ENCODE results near the gene USP6.

The USP6 gene

GRCh38 chr17:5200360-5200759, 84.5 kb downstream of the USP6 start:
- H3K9me3 ChIP-seq (ENCODE audit: control insufficient read depth, low read length): no peaks in the 10 kb centered on the region
- H3K27me3 ChIP-seq (ENCODE audit: control insufficient read depth in 1 of 2, insufficient read depth in 1 of 2, low read length in 2 of 2): no peaks in the 10 kb centered on the region
- peaks cover 15% of the 10 kb centered on the region for H3K79me1 ChIP-seq (replicated peaks; ENCODE audit: low read length, poor library complexity, severe bottlenecking)
- no peak overlapping the region for H3K27ac ChIP-seq (ENCODE audit: low read length, poor library complexity, severe bottlenecking)
- H2BK120ac ChIP-seq (ENCODE audit: low read depth, low read length): no peak overlapping the region
- no peak overlapping the region for H3K9ac ChIP-seq (ENCODE audit: low read length)
- H3K4ac ChIP-seq (ENCODE audit: low read depth in 1 of 2, low read length in 2 of 2): no peak overlapping the region
- no peak overlapping the region for H2BK15ac ChIP-seq (ENCODE audit: low read depth, poor library complexity, severe bottlenecking)
- no peak overlapping the region for H3K14ac ChIP-seq (ENCODE audit: low read length in 2 of 2)
- no peak overlapping the region for H3K4me3 ChIP-seq (ENCODE audit: insufficient read depth in 1 of 2, low read depth in 1 of 2, low read length in 2 of 2)
- H2AFZ ChIP-seq (ENCODE audit: low read depth, low read length): no peak overlapping the region
- H2BK12ac ChIP-seq (ENCODE audit: low read length in 2 of 2): no peak overlapping the region
- peaks cover 2% of the 10 kb centered on the region for H3K4me1 ChIP-seq (ENCODE audit: control insufficient read depth, insufficient read depth, low read depth, low read length)
- DNase-seq: no peak
- no peak overlapping the region for H3K23ac ChIP-seq (ENCODE audit: low read length in 2 of 2)
- H4K8ac ChIP-seq (ENCODE audit: low read length): no peak overlapping the region
- no peak overlapping the region for H3K4me2 ChIP-seq (ENCODE audit: low read length, poor library complexity, severe bottlenecking)
- no peak overlapping the region for H4K91ac ChIP-seq (ENCODE audit: low read length)
- peaks cover 5% of the 10 kb centered on the region in 2 experiments for H3K36me3 ChIP-seq (ENCODE audit: control insufficient read depth in 1 of 2, insufficient read depth in 2 of 2, low read depth in 1 of 2, low read length in 2 of 2)
- no peak overlapping the region for H2BK5ac ChIP-seq (ENCODE audit: low read depth, low read length, poor library complexity, severe bottlenecking)
- H2AK5ac ChIP-seq (ENCODE audit: low read length, severe bottlenecking): no peak overlapping the region
- no CpG with 5 or more reads among the region's 2 CpGs for WGBS
- no peak overlapping the region for H3K18ac ChIP-seq (ENCODE audit: low read depth in 1 of 2, low read length in 2 of 2)

- no peak overlapping the region for H3K4me3 ChIP-seq (ENCODE audit: insufficient read depth in 1 of 2, low read depth in 1 of 2, low read length in 2 of 2)
- no peak overlapping the region for H3K18ac ChIP-seq (ENCODE audit: low read depth in 1 of 2, low read length in 2 of 2)
- 92% methylated on average over 6 of the region's 8 CpGs for WGBS
- H3K27ac ChIP-seq (ENCODE audit: low read length, poor library complexity, severe bottlenecking): no peak overlapping the region
- no peak overlapping the region for H3K4me2 ChIP-seq (ENCODE audit: low read length, poor library complexity, severe bottlenecking)
- DNase-seq: no peak
- H3K23ac ChIP-seq (ENCODE audit: low read length in 2 of 2): no peak overlapping the region
- H3K4ac ChIP-seq (ENCODE audit: low read depth in 1 of 2, low read length in 2 of 2): no peak overlapping the region
- peaks cover under 1 to 5% of the 10 kb centered on the region in 2 experiments for H3K36me3 ChIP-seq (ENCODE audit: control insufficient read depth in 1 of 2, insufficient read depth in 2 of 2, low read depth in 1 of 2, low read length in 2 of 2)
- peaks cover 13% of the 10 kb centered on the region for H3K79me1 ChIP-seq (replicated peaks; ENCODE audit: low read length, poor library complexity, severe bottlenecking)
- no peak overlapping the region for H2AK5ac ChIP-seq (ENCODE audit: low read length, severe bottlenecking)
- H3K9me3 ChIP-seq (ENCODE audit: control insufficient read depth, low read length): no peaks in the 10 kb centered on the region
- no peak overlapping the region for H2BK15ac ChIP-seq (ENCODE audit: low read depth, poor library complexity, severe bottlenecking)
- no peak overlapping the region for H2AFZ ChIP-seq (ENCODE audit: low read depth, low read length)
- no peak overlapping the region for H4K91ac ChIP-seq (ENCODE audit: low read length)
- H3K14ac ChIP-seq (ENCODE audit: low read length in 2 of 2): no peak overlapping the region
- H3K27me3 ChIP-seq (ENCODE audit: control insufficient read depth in 1 of 2, insufficient read depth in 1 of 2, low read length in 2 of 2): no peaks in the 10 kb centered on the region
- H2BK12ac ChIP-seq (ENCODE audit: low read length in 2 of 2): no peak overlapping the region
- H3K4me1 ChIP-seq (ENCODE audit: control insufficient read depth, insufficient read depth, low read depth, low read length): peaks cover 2% of the 10 kb centered on the region
- no peak overlapping the region for H2BK120ac ChIP-seq (ENCODE audit: low read depth, low read length)
- no peak overlapping the region for H3K9ac ChIP-seq (ENCODE audit: low read length)
- H2BK5ac ChIP-seq (ENCODE audit: low read depth, low read length, poor library complexity, severe bottlenecking): no peak overlapping the region
- no peak overlapping the region for H4K8ac ChIP-seq (ENCODE audit: low read length)
Measured at GRCh38 chr17:5201011-5201410, 85.2 kb downstream of the USP6 start.

DNA sequence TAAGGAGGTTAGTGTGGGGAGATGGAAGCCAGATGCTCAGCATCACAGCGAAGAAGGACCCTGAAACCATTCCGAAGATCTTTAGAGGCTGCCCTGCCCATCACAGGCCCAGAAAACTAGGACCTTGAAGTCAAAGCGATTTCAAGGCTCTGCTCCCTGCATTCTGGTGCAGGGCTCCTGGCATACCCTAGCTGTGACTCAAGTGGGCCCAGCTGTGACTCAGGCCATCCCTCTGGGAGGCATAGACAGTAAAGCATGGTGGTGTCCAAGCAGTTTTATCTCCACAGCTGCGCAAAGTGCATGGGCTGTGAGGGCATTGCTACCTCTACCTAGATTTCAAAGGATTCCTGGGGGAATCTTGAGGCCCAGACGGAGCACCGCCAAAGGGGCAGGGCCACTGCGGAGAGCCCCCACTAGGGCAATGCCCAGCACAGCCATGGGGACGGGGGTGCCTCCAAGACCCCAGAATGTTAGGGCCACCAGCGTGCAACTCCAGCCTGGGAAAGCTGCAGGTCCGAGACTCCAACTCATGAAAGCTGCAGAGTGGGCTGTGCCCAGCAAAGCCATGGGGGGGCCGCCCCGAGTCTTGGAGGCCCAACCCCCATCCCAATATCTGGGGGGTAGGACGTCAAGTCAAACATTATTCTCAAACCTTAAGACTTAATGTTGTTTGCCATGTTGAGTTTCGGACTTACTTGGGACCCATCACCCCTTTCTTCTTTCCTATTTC, 87.5 kb downstream of the USP6 start:
- Histone ChIP-seq H2BK12ac (ENCODE audit: low read length in 2 of 2) (no peak overlapping the region), H3K23ac (ENCODE audit: low read length in 2 of 2) (no peak overlapping the region), H3K14ac (ENCODE audit: low read length in 2 of 2) (no peak overlapping the region), H2AK5ac (ENCODE audit: low read length, severe bottlenecking) (no peak overlapping the region), H4K91ac (ENCODE audit: low read length) (no peak overlapping the region), H3K79me1 (replicated peaks; ENCODE audit: low read length, poor library complexity, severe bottlenecking) (peaks cover 16% of the 10 kb centered on the region), H3K4me1 (ENCODE audit: control insufficient read depth, insufficient read depth, low read depth, low read length) (peaks cover 2% of the 10 kb centered on the region), H3K27me3 (ENCODE audit: control insufficient read depth in 1 of 2, insufficient read depth in 1 of 2, low read length in 2 of 2) (no peaks in the 10 kb centered on the region), H3K4ac (ENCODE audit: low read depth in 1 of 2, low read length in 2 of 2) (no peak overlapping the region), H3K36me3 (ENCODE audit: control insufficient read depth in 1 of 2, insufficient read depth in 2 of 2, low read depth in 1 of 2, low read length in 2 of 2) (peaks cover 0 to 5% of the 10 kb centered on the region in 2 experiments), H4K8ac (ENCODE audit: low read length) (no peak overlapping the region), H3K27ac (ENCODE audit: low read length, poor library complexity, severe bottlenecking) (no peak overlapping the region), H3K9me3 (ENCODE audit: control insufficient read depth, low read length) (no peaks in the 10 kb centered on the region), H2BK15ac (ENCODE audit: low read depth, poor library complexity, severe bottlenecking) (no peak overlapping the region), H3K18ac (ENCODE audit: low read depth in 1 of 2, low read length in 2 of 2) (no peak overlapping the region), H3K4me2 (ENCODE audit: low read length, poor library complexity, severe bottlenecking) (no peak overlapping the region), H3K9ac (ENCODE audit: low read length) (no peak overlapping the region), H2AFZ (ENCODE audit: low read depth, low read length) (no peak overlapping the region), H3K4me3 (ENCODE audit: insufficient read depth in 1 of 2, low read depth in 1 of 2, low read length in 2 of 2) (peak overlapping the region in 1 of 2 experiments; percentile 40), H2BK5ac (ENCODE audit: low read depth, low read length, poor library complexity, severe bottlenecking) (no peak overlapping the region), H2BK120ac (ENCODE audit: low read depth, low read length) (no peak overlapping the region)
- no peak for DNase-seq
- 92% methylated on average over 13 of the region's 14 CpGs for WGBS

DNA sequence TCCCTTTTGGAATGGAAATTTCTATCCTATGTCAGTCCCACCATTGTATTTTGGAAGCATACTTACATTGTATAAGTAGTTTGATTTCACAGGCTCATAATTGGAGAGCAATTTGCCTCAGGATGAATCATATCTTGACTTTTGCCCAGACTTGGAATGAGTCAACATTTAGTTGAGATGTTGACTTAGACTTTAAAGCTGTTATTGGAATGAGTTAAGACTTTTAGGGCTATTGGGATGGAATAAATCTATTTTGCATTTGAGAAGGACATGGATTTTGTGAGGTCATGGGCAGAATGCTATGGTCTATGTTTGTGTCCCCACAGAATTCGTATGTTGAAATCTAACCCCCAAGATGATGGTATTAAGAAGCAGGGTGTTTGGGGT, 88.1 kb downstream of the USP6 start:
- no peaks in the 10 kb centered on the region for H3K9me3 ChIP-seq (ENCODE audit: control insufficient read depth, low read length)
- no peak overlapping the region for H2AFZ ChIP-seq (ENCODE audit: low read depth, low read length)
- WGBS: 95% methylated on average over 1 of the region's 1 CpG
- no peaks in the 10 kb centered on the region for H3K27me3 ChIP-seq (ENCODE audit: control insufficient read depth in 1 of 2, insufficient read depth in 1 of 2, low read length in 2 of 2)
- H3K79me1 ChIP-seq (replicated peaks; ENCODE audit: low read length, poor library complexity, severe bottlenecking): peaks cover 14% of the 10 kb centered on the region
- no peak overlapping the region for H3K4me2 ChIP-seq (ENCODE audit: low read length, poor library complexity, severe bottlenecking)
- no peak overlapping the region for H2BK5ac ChIP-seq (ENCODE audit: low read depth, low read length, poor library complexity, severe bottlenecking)
- H2BK120ac ChIP-seq (ENCODE audit: low read depth, low read length): no peak overlapping the region
- H3K36me3 ChIP-seq (ENCODE audit: control insufficient read depth in 1 of 2, insufficient read depth in 2 of 2, low read depth in 1 of 2, low read length in 2 of 2): peaks cover 0 to 5% of the 10 kb centered on the region in 2 experiments
- peak; percentile 7 for DNase-seq
- peak overlapping the region in 1 of 2 experiments; percentile 40 for H3K4me3 ChIP-seq (ENCODE audit: insufficient read depth in 1 of 2, low read depth in 1 of 2, low read length in 2 of 2)
- peaks cover 2% of the 10 kb centered on the region for H3K4me1 ChIP-seq (ENCODE audit: control insufficient read depth, insufficient read depth, low read depth, low read length)
- no peak overlapping the region for H3K14ac ChIP-seq (ENCODE audit: low read length in 2 of 2)
- H3K23ac ChIP-seq (ENCODE audit: low read length in 2 of 2): no peak overlapping the region
- no peak overlapping the region for H2BK12ac ChIP-seq (ENCODE audit: low read length in 2 of 2)
- no peak overlapping the region for H4K91ac ChIP-seq (ENCODE audit: low read length)
- no peak overlapping the region for H3K4ac ChIP-seq (ENCODE audit: low read depth in 1 of 2, low read length in 2 of 2)
- H4K8ac ChIP-seq (ENCODE audit: low read length): no peak overlapping the region
- no peak overlapping the region for H3K9ac ChIP-seq (ENCODE audit: low read length)
- H2AK5ac ChIP-seq (ENCODE audit: low read length, severe bottlenecking): no peak overlapping the region
- H3K18ac ChIP-seq (ENCODE audit: low read depth in 1 of 2, low read length in 2 of 2): no peak overlapping the region
- H3K27ac ChIP-seq (ENCODE audit: low read length, poor library complexity, severe bottlenecking): no peak overlapping the region
- no peak overlapping the region for H2BK15ac ChIP-seq (ENCODE audit: low read depth, poor library complexity, severe bottlenecking)

Data from mesenchymal stem cell (in vitro differentiated cells and primary cell).